Transverse colon (tissue), 4 donors: ENCODE data around the gene RFX2.

Source experiments
- CTCF ChIP-seq, 5 experiments: fragments of 200-600 bp in 3 of 5; fragments of 450-650 bp in 2 of 5; sonication (generic) in 3 of 5; IDR thresholded peaks; 1 replicate in 2 of 5; 2 replicates in 3 of 5; pipeline ENCODE4 v1.5.1; 2016 to 2017; ENCODE audit warnings: antibody characterized with exemption in 5 of 5, inconsistent platforms in 3 of 5, mild to moderate bottlenecking in 2 of 5, moderate library complexity in 1 of 5
- EP300 ChIP-seq: sonication (generic); formaldehyde crosslinking; IDR thresholded peaks from one replicate; pipeline ENCODE4 v1.6.1; 2017; ENCODE audit warnings: antibody characterized with exemption, low read depth
- POLR2A ChIP-seq: fragments of 450-650 bp; IDR thresholded peaks from one replicate; pipeline ENCODE4 v1.6.1; 2016; ENCODE audit warnings: antibody characterized with exemption, mild to moderate bottlenecking, moderate library complexity
- POLR2AphosphoS5 ChIP-seq, 3 donors: sonication (generic); formaldehyde crosslinking; IDR thresholded peaks; one replicate each; pipeline ENCODE4 v1.6.1; 2016; ENCODE audit warnings: antibody characterized with exemption in 3 of 3

- TF ChIP-seq CTCF (IDR thresholded peaks at IDR 0.05) = no peak
- no peak for TF ChIP-seq EP300
- TF ChIP-seq POLR2A = no peak
- TF ChIP-seq POLR2AphosphoS5 (IDR thresholded peaks at IDR 0.05) = no peak
Measured at GRCh38 chr19:6047256-6047655, 63.0 kb downstream of the RFX2 start.
